NT2/D1 (cell line): ENCODE data around the gene UBE2O.

Source experiments
- SUZ12 ChIP-seq: IDR thresholded peaks from 2 replicates; pipeline ENCODE4 v1.6.1; 2011; ENCODE audit not compliant: insufficient read length, insufficient read depth; ENCODE audit errors: extremely low read depth
- YY1 ChIP-seq: IDR thresholded peaks from 2 replicates; pipeline ENCODE4 v1.6.1; 2011; ENCODE audit not compliant: insufficient read length, insufficient read depth
- ZNF274 ChIP-seq: IDR thresholded peaks from 2 replicates; pipeline ENCODE4 v1.6.1; 2011; ENCODE audit warnings: mild to moderate bottlenecking, low read depth, low read length

DNA sequence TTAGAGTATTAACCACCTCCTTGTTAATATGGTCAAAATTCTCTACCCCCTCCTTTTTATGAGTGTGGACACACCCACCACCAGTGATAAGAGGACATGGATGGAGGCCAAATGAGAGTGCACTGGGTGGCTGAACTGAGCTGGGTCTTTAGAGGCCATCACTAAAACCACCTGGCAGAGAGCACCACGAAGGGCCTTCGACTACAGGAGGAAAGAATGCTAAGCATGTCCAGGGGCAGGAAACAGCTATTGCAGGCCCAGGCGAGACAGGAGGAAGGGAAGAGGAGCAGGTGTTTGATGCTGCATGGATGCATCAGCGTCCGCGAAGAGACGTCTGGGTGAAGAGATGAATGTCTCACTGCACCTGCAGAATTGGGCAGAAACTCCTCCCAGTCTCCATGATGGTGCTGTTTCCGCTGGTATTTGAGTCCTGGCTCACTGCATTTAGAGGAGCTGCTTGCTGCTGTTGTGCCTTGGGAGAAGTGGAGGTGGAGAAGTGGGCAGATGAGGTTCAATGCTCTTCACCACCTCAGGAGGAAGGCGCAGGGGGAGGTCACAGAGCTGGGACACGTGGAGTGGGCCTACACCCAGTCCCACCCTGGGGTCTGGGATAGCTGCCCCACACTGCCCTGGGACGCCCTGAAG, 35.3 kb downstream of the UBE2O start:
- no peak for TF ChIP-seq SUZ12
- TF ChIP-seq ZNF274 = no peak
- no peak for TF ChIP-seq YY1
